MM.1S (cell line): ENCODE data around the gene CPS1.

ENCODE experiments used
- CTCF ChIP-seq: fragments of 300-600 bp; sonication (generic); IDR thresholded peaks from 2 replicates; pipeline ENCODE4 v1.5.1; 2016; ENCODE audit warnings: antibody characterized with exemption, low read length, mixed read lengths
- EZH2phosphoT487 ChIP-seq: fragments of 300-600 bp; sonication (generic); IDR thresholded peaks from 2 replicates; pipeline ENCODE4 v1.6.1; 2018; ENCODE audit warnings: antibody characterized with exemption, low read length

- no peak for TF ChIP-seq CTCF
- TF ChIP-seq EZH2phosphoT487, result no peak
Observed at GRCh38 chr2:210557721-210558120, 1.3 kb downstream of the CPS1 start.
